Ectodermal cell (in vitro differentiated cells): ENCODE data around the gene DEPDC5.

Source experiments
- H3K27ac ChIP-seq: 2 replicates; pipeline ENCODE4 v1.7.0; 2013; ENCODE audit warnings: mild to moderate bottlenecking, low read depth, low read length; ENCODE audit not compliant: insufficient read depth, poor library complexity, severe bottlenecking
- H3K27me3 ChIP-seq: 2 replicates; pipeline ENCODE4 v1.7.0; 2013; ENCODE audit warnings: mild to moderate bottlenecking, low read length; ENCODE audit not compliant: insufficient read depth, control insufficient read depth, poor library complexity, severe bottlenecking
- H3K36me3 ChIP-seq: one replicate; pipeline ENCODE4 v1.7.0; 2013; ENCODE audit warnings: low read length; ENCODE audit not compliant: control insufficient read depth, insufficient read depth
- H3K4me1 ChIP-seq: one replicate; pipeline ENCODE4 v1.7.0; 2013; ENCODE audit warnings: low read length; ENCODE audit not compliant: control insufficient read depth, insufficient read depth
- H3K4me3 ChIP-seq: 2 replicates; pipeline ENCODE4 v1.7.0; 2013; ENCODE audit warnings: low read depth, low read length, control low read depth; ENCODE audit not compliant: insufficient read depth
- H3K9me3 ChIP-seq: 2 replicates; pipeline ENCODE4 v1.7.0; 2013; ENCODE audit warnings: mild to moderate bottlenecking, low read length, moderate library complexity; ENCODE audit not compliant: control insufficient read depth
- WGBS, 2 experiments: methylation state at CpG; one replicate each; pipeline ENCODE4 v1.1.7; 2013; ENCODE audit warnings: missing lambda C conversion rate in 2 of 2; 5-methylcytosine and 5-hydroxymethylcytosine counted together

DEPDC5 gene

DNA sequence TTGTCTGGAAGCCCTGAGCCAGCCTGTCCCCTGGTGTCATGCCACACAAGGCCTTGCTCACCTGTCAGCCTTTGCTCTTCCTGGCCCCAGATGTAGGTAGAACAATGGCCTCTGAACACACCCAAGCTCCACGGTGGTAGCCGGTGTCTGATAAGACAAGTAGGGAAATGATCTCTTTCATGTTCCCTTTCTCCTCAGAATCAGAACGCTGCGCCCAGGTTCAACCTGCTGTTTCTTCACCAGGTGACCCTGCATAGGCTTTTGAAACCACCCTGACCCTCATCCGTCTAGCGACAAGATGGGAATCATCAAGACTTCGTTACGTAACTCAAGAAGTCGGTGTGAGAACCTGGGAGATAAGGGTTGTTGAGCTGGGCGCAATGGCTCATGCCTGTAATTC is 161.8 kb downstream of the DEPDC5 start:
- H3K27ac ChIP-seq = no peak overlapping the region
- no peaks in the 10 kb centered on the region for H3K4me1 ChIP-seq
- H3K27me3 ChIP-seq = no peaks in the 10 kb centered on the region
- 93 to 94% methylated on average over 10 of the region's 10 CpGs for WGBS, 2 experiments
- H3K36me3 ChIP-seq = no peaks in the 10 kb centered on the region
- no peaks in the 10 kb centered on the region for H3K9me3 ChIP-seq
- H3K4me3 ChIP-seq = no peak overlapping the region

DNA sequence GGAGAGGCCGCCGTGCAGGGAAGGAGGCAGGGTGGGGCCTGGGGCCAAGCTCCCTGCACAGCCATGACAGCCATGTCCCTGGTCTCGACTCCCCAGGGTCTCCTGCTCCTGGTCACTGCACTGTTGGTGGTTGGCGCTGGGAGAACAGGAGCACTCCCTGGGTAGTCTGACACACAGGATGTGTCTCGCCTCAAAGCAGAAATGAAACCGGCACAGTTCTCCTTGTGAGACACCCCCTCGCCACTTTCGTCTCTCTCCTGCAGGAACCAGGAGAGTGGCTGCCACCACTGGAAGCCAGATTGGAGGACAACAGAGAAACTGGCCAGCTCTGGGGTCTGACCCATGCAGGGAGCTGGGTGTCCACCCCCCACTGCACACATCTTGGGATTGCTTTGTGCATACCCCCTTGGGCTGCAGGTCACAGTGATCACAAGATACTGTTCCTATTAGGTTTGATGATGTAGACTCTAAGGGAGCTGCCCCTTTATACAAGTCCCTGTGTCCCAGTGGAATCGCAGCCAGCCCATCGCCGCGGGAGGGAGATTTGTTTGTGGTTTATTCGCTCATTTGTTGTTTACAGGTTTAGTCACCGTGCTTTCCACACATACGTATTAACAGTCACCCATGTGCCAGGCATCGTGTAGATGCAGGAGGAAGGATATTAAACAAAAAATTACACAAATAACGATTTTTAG is 163.6 kb downstream of the DEPDC5 start:
- H3K36me3 ChIP-seq = no peaks in the 10 kb centered on the region
- 90 to 91% methylated on average over 13 to 17 of the region's 17 CpGs for WGBS, 2 experiments

DNA sequence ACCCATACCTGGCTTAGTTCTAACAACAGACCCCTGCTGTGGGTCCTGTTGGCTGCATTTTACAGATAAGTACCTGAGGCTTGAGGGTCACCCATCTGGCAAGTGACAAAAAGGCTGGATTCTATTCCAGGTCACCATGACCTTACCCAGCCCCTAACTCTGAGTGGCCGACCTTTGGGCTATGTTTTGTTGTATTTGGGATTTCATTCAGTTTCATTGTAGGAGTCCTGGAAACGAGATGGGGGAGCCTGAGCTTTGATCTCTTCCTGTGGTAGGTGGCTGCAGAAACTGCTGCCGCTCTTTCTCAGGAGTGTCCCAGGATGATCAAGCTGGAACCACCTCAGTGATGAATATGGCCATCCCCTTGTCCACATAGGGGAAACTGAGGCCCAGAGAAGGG is 165.9 kb downstream of the DEPDC5 start:
- Histone ChIP-seq H3K27me3 (no peaks in the 10 kb centered on the region), H3K4me1 (no peaks in the 10 kb centered on the region), H3K36me3 (no peaks in the 10 kb centered on the region), H3K4me3 (no peak overlapping the region), H3K9me3 (no peaks in the 10 kb centered on the region), H3K27ac (no peak overlapping the region)
- 92 to 93% methylated on average over 3 of the region's 3 CpGs for WGBS, 2 experiments

More for the DNA sequence above, 163.6 kb downstream of the DEPDC5 start:
- H3K9me3 ChIP-seq = no peaks in the 10 kb centered on the region
- H3K4me3 ChIP-seq = no peak overlapping the region
- H3K27ac ChIP-seq = no peak overlapping the region
- H3K4me1 ChIP-seq = no peaks in the 10 kb centered on the region
- no peaks in the 10 kb centered on the region for H3K27me3 ChIP-seq

DNA sequence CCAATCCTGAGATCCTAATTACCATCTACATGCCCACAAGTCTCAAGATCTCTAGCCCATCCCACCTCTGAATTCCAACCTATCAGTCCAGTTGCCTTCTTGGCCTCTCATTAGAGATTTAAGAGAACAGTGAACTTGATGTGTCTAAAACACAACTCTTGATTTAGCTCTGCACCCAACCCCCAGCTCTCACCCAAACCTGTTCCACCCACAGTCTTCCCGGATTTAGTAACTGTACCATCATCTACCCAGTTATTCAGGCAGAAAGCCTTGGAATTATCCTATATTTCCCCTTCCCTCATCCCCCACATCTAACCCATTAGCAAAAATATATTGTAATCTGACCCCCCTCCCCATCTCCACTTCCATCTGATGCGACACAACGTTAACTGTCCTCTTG is 166.5 kb downstream of the DEPDC5 start:
- no peak overlapping the region for H3K4me3 ChIP-seq
- no peaks in the 10 kb centered on the region for H3K4me1 ChIP-seq
- WGBS, 2 experiments = 92 to 93% methylated on average over 3 of the region's 3 CpGs
- H3K36me3 ChIP-seq = no peaks in the 10 kb centered on the region
- no peaks in the 10 kb centered on the region for H3K27me3 ChIP-seq
- H3K9me3 ChIP-seq = no peaks in the 10 kb centered on the region
- no peak overlapping the region for H3K27ac ChIP-seq

DNA sequence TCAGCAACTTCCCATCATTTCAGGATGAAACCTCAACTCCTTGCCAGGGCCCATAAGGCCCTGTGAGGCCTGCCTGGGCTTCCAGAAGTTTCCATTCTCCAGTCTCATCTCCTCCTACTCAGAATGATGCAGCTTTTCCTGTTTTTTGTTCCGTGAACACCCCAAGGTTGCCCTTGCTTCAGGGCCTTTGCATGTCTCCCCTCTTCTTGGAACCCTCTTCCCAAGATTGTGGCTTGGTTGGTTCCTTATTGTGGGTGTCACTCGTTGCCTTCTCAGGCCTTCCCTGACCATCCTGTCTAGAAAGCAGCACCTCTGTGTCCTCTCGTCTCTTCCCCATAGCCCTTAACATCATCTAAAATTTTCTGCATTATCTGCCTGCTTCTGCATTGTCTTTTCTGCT is 167.3 kb downstream of the DEPDC5 start:
- H3K4me3 ChIP-seq = no peak overlapping the region
- no peaks in the 10 kb centered on the region for H3K9me3 ChIP-seq
- no peak overlapping the region for H3K27ac ChIP-seq
- no peaks in the 10 kb centered on the region for H3K36me3 ChIP-seq
- 92 to 93% methylated on average over 3 of the region's 3 CpGs for WGBS, 2 experiments
- no peaks in the 10 kb centered on the region for H3K4me1 ChIP-seq
- no peaks in the 10 kb centered on the region for H3K27me3 ChIP-seq

DNA sequence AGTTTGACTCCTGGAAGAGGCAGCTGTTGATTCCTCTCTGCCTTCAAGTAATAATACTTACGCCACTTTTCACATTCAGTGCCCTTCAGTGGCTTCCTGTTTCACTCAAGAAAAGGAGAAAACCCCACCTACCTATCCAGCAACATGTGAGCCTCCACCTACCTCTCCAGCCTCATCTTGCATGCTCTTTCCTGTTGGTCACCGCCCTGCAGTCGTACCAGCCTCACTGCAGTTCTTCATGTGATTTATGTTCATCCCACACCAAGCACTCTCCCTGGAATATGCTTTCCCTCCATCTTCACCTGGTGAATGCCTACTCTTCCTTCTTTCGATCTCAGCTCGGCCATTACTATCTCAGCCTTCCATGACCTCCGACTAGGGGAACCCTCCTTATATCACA is 168.7 kb downstream of the DEPDC5 start:
- Histone ChIP-seq H3K27me3 (no peaks in the 10 kb centered on the region), H3K27ac (no peak overlapping the region), H3K9me3 (no peaks in the 10 kb centered on the region), H3K4me3 (no peak overlapping the region), H3K4me1 (peaks cover 4% of the 10 kb centered on the region), H3K36me3 (no peaks in the 10 kb centered on the region)
- WGBS, 2 experiments = 91 to 92% methylated on average over 6 of the region's 6 CpGs

DNA sequence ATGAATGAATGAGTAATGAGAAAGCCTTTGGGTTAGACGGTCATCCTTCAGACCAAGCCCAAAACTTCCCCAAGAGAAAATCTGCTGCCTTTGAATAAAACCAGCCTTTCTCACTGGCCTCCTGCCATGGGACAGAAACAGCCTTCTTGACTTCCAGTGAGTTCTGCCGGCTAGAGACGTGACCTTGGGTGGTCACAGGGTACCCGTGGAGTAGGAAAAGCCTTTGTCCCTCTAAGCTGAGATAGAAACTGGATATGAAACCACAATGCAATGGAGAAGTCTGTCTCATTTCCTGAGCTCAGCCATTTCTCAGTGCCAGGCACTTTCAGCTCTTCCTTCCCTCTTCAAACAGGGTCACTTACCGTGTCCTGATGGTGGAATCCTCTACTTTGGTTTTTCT is 169.3 kb downstream of the DEPDC5 start:
- Histone ChIP-seq H3K36me3 (no peaks in the 10 kb centered on the region), H3K9me3 (no peaks in the 10 kb centered on the region), H3K4me1 (peaks cover 4% of the 10 kb centered on the region), H3K27ac (no peak overlapping the region), H3K27me3 (no peaks in the 10 kb centered on the region), H3K4me3 (no peak overlapping the region)
- 86 to 91% methylated on average over 5 of the region's 5 CpGs for WGBS, 2 experiments

DNA sequence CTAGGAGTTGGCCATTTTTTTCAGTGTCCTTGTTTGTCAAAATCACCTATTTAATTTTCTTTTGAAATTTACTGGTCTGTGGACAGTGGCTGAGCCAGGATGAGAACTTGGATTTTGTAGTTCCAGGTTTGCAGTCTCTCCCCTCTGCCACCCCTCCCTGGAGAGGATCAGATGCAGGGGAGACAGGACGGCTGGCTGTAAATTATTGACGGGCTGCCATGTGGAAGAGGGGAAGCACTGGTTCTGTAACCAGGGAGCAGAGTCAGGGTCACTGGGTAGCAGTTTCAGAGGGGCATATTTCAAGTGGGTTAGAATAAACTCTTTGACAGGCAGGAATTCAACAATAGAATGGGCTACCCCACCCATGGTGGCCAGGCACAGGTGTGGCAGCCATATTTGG is 169.9 kb downstream of the DEPDC5 start:
- Histone ChIP-seq H3K36me3 (no peaks in the 10 kb centered on the region), H3K4me1 (peaks cover 4% of the 10 kb centered on the region), H3K9me3 (no peaks in the 10 kb centered on the region), H3K4me3 (no peak overlapping the region), H3K27ac (no peak overlapping the region), H3K27me3 (no peaks in the 10 kb centered on the region)
- WGBS, 2 experiments = 85 to 90% methylated on average over 2 of the region's 2 CpGs

DNA sequence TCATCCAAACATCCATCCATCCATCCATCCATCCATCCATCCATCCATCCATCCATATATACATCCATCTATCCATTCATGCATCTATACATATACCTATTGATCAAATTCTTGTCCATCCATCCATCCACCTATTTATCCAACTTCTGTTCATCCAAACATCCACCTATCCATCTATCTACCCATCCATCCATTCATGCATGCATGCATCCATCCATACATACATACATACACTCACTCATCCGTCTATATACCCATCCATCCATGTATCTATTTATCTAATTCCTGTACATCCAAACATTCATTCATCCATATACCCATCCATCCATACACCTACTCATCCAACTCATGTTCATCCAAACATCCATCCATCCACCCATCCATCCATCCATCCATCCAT is 171.2 kb downstream of the DEPDC5 start:
- 88 to 94% methylated on average over 1 of the region's 1 CpG for WGBS, 2 experiments
- H3K4me1 ChIP-seq = peaks cover 4% of the 10 kb centered on the region
- H3K27ac ChIP-seq = no peak overlapping the region
- H3K9me3 ChIP-seq = no peaks in the 10 kb centered on the region
- H3K27me3 ChIP-seq = no peaks in the 10 kb centered on the region
- H3K4me3 ChIP-seq = no peak overlapping the region
- no peaks in the 10 kb centered on the region for H3K36me3 ChIP-seq

DNA sequence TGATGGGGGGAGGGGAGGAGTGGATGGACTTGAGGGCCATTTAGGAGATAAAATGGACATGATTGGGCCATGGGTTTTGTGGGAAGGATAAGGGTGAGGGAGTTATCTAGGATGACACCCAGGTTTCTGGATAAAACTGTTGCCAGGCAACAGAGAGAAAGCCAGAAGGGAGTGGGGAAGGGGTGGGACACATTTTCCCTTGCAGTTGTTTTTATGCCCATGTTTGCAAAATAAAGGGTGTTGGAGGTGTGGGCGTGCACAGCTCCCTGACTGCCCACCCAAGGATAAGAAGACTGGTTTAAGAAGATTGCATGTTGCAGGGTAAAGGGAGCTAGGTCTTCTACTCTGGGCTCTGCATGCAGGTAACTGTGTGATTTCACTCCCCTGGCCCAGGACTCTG is 172.2 kb downstream of the DEPDC5 start:
- Histone ChIP-seq H3K4me3 (no peak overlapping the region), H3K9me3 (no peaks in the 10 kb centered on the region), H3K36me3 (no peaks in the 10 kb centered on the region), H3K27ac (no peak overlapping the region), H3K27me3 (no peaks in the 10 kb centered on the region), H3K4me1 (peaks cover 4% of the 10 kb centered on the region)
- 71 to 83% methylated on average over 1 of the region's 1 CpG for WGBS, 2 experiments

DNA sequence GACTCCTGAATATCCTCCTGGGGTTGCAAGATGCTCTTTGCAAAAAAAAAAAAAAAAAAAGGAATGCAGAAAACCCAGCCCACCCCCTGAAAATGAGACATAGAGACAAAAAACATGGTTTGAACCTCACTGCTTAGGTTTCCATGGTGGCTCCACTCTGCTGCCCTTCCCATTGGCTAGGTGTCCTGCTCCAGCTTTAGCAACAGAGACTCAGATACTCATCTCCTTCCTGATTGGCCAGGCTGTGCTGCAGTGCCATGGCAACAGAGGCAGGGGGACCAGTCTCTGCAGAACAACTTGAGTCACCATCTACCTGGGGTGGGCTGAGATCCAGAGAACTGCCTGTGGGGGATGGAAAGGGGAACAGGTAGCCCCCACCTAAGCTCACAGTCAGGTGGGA is 173.2 kb downstream of the DEPDC5 start:
- H3K27me3 ChIP-seq = no peaks in the 10 kb centered on the region
- H3K4me3 ChIP-seq = no peak overlapping the region
- H3K4me1 ChIP-seq = peaks cover 4% of the 10 kb centered on the region
- H3K36me3 ChIP-seq = no peaks in the 10 kb centered on the region
- H3K9me3 ChIP-seq = no peaks in the 10 kb centered on the region
- no peak overlapping the region for H3K27ac ChIP-seq
